NK-92 (cell line): ENCODE measurements around the gene KCNE2.
"Not testable (repeated sequence)": the region's sequence is repeated elsewhere in the genome, so short reads cannot be mapped to it uniquely, and the experiment has no call there.

Experiments
- DNase-seq: peaks from one replicate; lab custom pipeline; 2025; ENCODE audit not compliant: unreplicated experiment; lab: John Stamatoyannopoulos, UW

The KCNE2 gene

GRCh38 chr21:34352556-34352955 is 11.2 kb upstream of the KCNE2 start:
- DNase-seq: no peak

- no peak for DNase-seq
Measured at GRCh38 chr21:34353182-34353581, 10.6 kb upstream of the KCNE2 start.

- no peak for DNase-seq
Measured at GRCh38 chr21:34354836-34355235, 9.0 kb upstream of the KCNE2 start.

DNA sequence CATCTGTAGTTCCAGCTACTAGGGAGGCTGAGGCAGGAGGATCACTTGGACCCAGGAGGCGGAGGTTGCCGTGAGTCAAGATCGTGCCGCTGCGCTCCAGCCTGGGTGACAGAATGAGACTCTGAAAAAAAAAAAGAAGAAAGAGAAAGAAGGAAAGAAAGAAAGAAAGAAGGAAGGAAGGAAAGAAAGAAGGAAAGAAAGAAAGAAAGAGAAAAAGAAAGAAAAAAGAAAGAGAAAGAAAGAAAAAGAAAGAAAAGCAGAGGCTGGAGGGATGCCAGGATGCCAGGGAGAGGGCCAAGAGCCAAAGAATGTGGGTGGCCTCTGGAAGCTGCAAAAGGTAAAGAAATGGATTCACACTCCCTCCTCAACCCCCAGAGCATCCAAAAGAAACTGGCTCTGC is 8.2 kb upstream of the KCNE2 start:
- no peak for DNase-seq

GRCh38 chr21:34357889-34358288 is 5.9 kb upstream of the KCNE2 start:
- DNase-seq: no peak

- DNase-seq: no peak
Measured at GRCh38 chr21:34358866-34359265, 4.9 kb upstream of the KCNE2 start.

DNA sequence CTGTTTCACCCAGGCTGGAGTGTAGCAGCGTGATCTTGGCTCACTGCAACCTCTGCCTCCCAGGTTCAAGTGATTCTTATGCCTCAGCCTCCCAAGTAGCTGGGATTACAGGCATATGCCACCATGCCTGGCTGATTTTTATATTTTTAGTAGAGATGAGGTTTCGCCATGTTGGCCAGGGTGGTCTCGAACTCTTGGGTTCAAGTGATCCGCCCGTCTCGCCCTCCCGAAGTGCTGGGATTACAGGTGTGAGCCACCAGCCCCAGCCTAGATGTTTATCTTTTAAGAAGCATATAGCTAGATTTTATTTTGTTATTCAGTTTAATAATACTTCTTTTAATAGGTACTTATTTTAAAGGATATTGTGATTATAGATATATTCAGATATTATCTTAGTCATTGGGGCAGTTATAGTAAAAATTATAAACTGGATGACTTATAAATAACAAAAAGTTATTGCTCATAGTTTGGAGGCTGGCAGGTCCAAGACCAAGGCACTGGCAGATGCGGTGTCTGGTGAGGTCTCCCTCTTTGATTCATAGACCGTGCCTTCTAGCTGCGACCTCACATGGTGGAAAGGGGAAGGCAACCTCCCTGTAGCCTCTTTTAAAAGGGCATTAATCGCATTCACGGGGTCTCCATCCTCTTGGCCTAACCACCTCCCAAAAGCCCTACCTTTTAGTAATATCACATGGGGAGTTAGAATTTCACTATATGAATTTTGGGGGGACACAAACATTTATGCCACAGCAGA is 3.1 kb upstream of the KCNE2 start:
- no peak for DNase-seq

DNA sequence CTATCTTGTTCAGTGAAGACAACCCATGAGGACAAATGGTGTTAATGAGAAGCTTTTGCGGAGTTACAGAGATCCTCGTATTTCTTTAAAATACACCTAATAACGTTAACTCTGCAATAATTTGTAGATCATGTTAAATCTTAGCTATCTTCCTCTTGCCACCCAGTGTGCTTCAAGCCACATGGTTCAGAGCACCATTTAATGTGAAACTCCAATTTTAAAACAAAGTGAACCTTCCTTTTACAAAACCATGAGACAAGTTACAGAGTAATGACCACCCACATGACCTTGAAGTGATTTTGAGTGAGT is 1.7 kb upstream of the KCNE2 start:
- no peak for DNase-seq

DNA sequence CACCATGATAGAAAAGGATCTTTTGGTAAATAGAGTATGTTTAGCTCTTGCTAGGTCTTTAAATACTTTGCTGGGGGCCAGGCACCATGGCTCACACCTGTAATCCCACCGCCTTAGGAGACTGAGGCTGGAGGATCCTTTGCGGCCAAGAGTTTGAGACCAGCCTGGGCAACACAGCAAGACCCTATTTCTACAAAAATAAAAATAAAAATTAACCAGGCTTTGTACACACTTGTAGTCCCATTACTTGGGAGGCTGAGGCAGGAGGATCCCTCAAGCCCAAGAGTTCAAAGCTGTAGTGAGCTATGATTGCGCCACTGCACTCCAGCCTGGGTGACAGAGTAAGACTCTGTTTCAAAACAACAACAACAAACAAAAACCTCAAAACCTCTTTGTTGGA is 1.1 kb upstream of the KCNE2 start:
- no peak for DNase-seq

GRCh38 chr21:34364921-34365320 is 1.1 kb downstream of the KCNE2 start:
- DNase-seq: no peak

DNA sequence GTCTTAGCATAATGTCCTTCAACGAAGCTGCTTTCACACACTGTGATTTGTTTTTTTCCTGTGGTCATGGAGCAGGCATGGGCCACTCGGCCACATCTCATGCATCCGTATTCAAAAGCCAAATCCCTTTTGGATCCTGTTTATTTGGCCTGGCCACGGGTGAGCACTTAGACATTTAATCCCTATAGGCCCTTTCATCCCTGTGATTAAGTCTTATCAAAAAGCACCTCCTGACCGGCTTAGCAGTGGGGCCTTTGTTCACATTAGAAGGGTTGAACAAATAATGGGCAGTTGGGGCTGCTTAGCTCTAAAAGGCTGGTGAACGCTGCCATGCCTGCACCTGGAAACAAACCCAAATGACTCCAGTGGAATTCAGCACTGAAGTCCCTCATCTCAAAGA is 2.0 kb downstream of the KCNE2 start:
- DNase-seq: no peak

DNA sequence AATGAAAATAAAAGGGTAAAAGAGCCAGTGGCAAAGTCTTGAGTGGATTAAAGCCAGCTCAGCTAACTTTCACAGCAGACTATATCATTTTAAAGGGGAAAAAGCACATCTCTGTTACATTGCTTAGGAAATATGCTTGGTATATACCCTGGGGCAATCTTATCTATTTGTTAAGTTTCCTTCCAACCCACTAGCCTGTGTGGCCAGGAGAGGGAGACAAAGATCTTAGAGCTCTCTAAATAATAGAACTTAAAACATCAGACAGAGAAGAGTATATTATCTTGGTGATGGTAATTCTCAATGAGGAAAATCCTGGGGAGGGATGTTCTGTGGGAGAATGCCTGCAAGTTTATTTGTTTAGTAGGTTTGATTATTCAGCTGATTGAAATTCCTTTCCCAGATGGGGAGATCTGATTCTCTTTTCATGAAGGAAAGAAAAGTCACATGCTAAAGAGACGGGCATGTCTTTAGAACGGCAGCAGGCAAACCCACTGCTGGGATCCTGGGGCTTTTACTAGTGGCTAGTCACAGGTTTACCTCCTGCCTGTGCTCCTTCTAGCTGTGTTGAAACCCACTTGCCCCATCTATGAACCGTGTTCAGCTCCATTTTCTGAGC is 3.6 kb downstream of the KCNE2 start:
- DNase-seq: no peak

DNA sequence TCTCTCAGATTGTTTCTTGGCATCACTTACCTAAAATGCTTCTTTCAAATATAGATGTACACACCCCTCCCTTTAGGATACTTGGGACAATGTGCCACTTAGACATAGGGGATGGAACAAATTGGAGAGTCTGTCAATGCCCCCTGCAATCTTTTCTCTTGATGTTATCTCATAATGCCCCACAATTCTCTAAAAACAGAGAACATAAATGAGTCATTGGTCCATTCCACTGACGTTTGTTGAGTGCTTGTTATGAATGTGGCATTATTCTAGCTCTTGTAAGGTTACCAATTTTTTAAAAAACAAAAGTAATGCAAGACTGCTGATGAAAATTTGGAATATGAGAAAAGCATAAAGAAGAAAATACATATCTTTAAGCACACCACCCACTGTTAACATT is 5.9 kb downstream of the KCNE2 start:
- no peak for DNase-seq

- no peak for DNase-seq
Measured at GRCh38 chr21:34372321-34372720, 8.5 kb downstream of the KCNE2 start.

GRCh38 chr21:34374462-34374861 is 10.7 kb downstream of the KCNE2 start:
- DNase-seq: not testable (repeated sequence)

DNA sequence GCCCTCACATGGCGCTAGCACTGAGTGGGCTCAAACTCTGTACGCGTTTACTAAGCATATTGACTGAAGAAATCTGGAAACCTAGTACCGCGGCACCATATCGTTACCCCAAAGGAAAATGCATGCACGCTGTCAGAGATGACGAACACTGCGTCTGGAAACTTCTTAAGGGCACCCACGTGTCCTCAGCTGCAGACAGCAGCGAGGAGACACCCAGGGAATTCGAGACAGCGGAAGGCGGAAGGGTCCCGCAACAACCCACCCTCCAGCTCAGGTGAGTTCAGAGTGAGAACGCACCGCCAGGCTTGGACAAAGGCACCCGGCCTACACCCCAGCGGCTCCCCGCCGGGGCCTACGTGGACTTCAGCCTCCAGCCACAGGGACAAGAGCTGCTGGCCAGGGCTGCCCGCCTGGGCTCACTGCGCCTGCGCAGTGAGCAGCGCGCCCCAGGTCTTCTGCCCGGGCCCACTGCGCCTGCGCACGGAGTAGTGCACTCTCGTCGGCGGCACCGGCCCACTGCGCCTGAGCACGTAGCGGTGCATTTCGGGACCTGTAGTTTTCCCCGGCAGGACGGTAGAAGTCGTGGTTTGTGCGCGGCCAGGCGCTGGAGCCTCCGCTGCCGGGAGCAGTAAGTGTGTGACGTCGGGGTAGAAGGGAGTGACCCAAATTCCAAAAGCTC is 11.3 kb downstream of the KCNE2 start, which contains the start of gene SMIM11:
Gene SMIM11, plus strand, starts transcription at position 568 of the 679 bp plus-strand sequence. CDS start 3,998 bp downstream, outside the sequence.
- not testable (repeated sequence) for DNase-seq

- not testable (repeated sequence) for DNase-seq
Measured at GRCh38 chr21:34375619-34375972, 11.8 kb downstream of the KCNE2 start.

- not testable (repeated sequence) for DNase-seq
Measured at GRCh38 chr21:34383138-34383537, 19.3 kb downstream of the KCNE2 start.

DNA sequence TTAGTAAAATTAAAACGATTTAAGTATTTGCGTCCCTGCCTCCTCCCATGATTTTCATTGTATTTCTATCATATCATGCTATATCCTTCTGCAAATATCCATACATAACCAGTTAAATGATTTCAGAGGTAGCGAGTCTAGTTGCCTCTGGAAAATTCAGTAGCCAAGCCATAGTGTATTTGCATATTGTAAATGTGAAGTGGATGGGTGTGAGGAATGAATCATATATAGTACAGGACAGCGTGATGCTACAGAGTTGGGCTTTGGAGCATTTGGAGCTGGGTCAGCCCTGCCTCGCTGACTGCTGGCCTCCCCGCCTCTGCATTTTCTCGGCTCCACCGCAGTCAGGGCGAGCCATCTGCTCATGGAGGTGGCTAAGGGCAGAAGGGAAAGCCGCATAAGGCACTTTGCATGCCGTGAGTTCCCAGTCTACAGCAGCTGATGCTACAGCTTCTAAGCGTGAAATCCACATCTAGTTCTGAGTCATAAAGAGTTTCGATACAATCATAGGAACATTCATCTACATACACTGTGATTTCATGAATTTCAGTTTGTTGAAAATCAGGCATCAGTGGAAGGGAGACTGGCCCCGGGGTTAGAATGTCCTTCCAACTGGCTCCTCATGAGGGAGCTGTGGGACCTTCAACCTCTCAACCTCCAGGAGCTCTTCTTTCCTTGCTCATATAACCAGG is 20.1 kb downstream of the KCNE2 start:
- DNase-seq: not testable (repeated sequence)

DNA sequence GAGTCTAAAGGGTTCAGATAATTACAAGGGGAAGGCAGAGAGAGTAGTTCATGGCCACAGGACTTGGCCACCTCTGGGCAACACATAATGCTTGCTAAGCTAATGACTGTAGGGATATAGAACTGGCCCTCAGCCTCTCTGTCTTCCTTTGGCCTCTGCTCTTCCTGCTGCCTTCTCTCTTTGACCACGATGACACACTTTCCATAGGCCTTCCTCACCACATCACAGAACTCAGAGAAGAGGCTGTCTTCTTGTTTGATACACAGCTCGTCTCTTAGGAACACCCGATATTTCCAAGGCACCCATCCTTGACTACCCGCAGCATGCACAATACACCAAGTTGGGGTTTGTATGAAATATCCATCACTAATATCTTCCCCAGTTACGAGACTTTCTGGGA is 36.7 kb downstream of the KCNE2 start:
- DNase-seq: not testable (repeated sequence)

DNA sequence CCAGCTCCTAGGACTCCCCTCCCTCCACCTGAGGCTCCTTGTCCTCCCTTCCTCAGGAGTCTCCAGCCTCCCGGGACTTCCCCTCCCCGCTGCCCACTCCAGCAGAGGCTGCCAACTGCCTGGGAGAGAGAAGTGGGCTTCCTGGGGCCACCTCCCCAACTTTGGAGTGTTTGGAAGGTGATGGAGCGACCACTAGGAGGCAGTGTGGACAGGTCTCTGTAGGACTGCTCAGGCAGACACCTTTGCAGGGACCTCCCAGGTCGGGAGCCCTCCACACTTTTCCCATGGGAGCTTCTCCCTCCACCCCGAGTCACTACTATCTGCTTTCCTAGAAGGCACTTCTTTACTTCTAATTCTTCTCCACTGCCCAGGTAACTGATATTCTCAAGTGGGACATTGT is 40.9 kb downstream of the KCNE2 start:
- DNase-seq: not testable (repeated sequence)

DNA sequence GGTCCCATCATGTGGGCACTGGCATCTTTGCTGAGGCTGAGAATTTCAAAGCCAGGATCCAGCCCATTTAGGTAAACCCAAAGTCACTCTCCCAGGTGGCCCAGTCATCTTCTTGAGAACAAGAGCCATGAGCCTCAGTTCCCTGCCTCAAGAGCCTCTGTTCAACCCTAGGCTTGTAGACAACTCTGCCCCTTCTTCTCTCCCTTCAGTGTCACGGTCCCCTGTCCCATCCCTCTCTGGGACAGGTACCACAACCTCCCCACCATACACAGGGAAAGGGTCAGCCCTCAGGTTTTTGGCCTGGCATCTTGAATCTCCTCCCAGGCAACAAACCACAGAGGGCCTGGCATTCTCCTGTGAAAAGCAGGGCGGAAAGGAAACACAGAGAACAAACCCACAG is 41.9 kb downstream of the KCNE2 start:
- not testable (repeated sequence) for DNase-seq
